IMR-90 (cell line): ENCODE data around the gene ICAM5. TPM values are rescaled to one million over a fixed set of nuclear protein-coding genes. Genes with fewer than 3 reads are reported as not detected.

Experiments used
- ATAC-seq: fragments of 200-7000 bp; cut with Tn5 transposase; 2 replicates; pipeline ENCODE4 v1.9.1; 2020; ENCODE audit warnings: low read depth, mild to moderate bottlenecking, moderate library complexity
- BruUV-seq: library from RNA; stranded (reverse); fragments of 400-500 nt; replicated peaks from 2 replicates; lab custom pipeline; 2021; lab: Mats Ljungman, UMichigan
- CTCF ChIA-PET: fragments of 300-600 bp; formaldehyde crosslinking; extraction: SDS; loops from one replicate; lab custom pipeline; 2021; ENCODE audit warnings: antibody characterized with exemption; lab: Yijun Ruan, JAX
- POLR2A ChIA-PET: fragments of 300-600 bp; sonication (Branson Sonifier 250); formaldehyde crosslinking; loops from one replicate; lab custom pipeline; 2022; ENCODE audit warnings: antibody characterized with exemption; ENCODE audit not compliant: unreplicated experiment; lab: Charles Lee
- DNase-seq: peaks from one replicate; pipeline ENCODE4 v3.0.0; 2013
- H2AFZ ChIP-seq: replicated peaks from 2 replicates; pipeline ENCODE3; 2013; ENCODE audit warnings: low read length, mild to moderate bottlenecking; ENCODE audit not compliant: poor library complexity
- H2AK5ac ChIP-seq: 2 replicates; pipeline ENCODE4 v1.6.1; 2013; ENCODE audit warnings: low read depth, low read length, inconsistent platforms
- H2AK9ac ChIP-seq: replicated peaks from 2 replicates; pipeline ENCODE3; 2013; ENCODE audit warnings: mild to moderate bottlenecking, low read depth, low read length, moderate library complexity; ENCODE audit not compliant: poor library complexity
- H2BK120ac ChIP-seq: 2 replicates; pipeline ENCODE4 v1.6.1; 2013; ENCODE audit warnings: low read depth, low read length, inconsistent platforms
- H2BK15ac ChIP-seq: 3 replicates; pipeline ENCODE4 v1.6.1; 2013; ENCODE audit warnings: low read depth, low read length, inconsistent platforms
- H2BK20ac ChIP-seq: 2 replicates; pipeline ENCODE4 v1.6.1; 2013; ENCODE audit warnings: low read depth, mild to moderate bottlenecking, inconsistent platforms, low read length, moderate library complexity
- H2BK5ac ChIP-seq: 2 replicates; pipeline ENCODE4 v1.6.1; 2013; ENCODE audit warnings: mild to moderate bottlenecking, low read depth, low read length, inconsistent platforms; ENCODE audit not compliant: poor library complexity, severe bottlenecking
- H3K14ac ChIP-seq: replicated peaks from 2 replicates; pipeline ENCODE4 v1.6.1; 2013; ENCODE audit warnings: low read depth, low read length, inconsistent platforms
- H3K18ac ChIP-seq: 2 replicates; pipeline ENCODE4 v1.6.1; 2013; ENCODE audit warnings: low read depth, low read length, control low read depth
- H3K23ac ChIP-seq: 2 replicates; pipeline ENCODE4 v1.6.1; 2013; ENCODE audit warnings: low read depth, low read length, inconsistent platforms
- H3K27ac ChIP-seq: 2 replicates; pipeline ENCODE4 v1.5.1; 2013; ENCODE audit warnings: mild to moderate bottlenecking, control low read depth, low read length; ENCODE audit not compliant: insufficient read depth
- H3K27me3 ChIP-seq: 2 replicates; pipeline ENCODE4 v1.6.1; 2013; ENCODE audit warnings: low read length; ENCODE audit not compliant: control insufficient read depth, insufficient read depth
- H3K36me3 ChIP-seq: 2 replicates; pipeline ENCODE4 v1.6.1; 2013; ENCODE audit warnings: low read length, mixed read lengths; ENCODE audit not compliant: control insufficient read depth, insufficient read depth
- H3K4ac ChIP-seq: 2 replicates; pipeline ENCODE4 v1.6.1; 2013; ENCODE audit warnings: low read depth, low read length, inconsistent platforms
- H3K4me1 ChIP-seq: 2 replicates; pipeline ENCODE4 v1.6.1; 2013; ENCODE audit warnings: low read length, mixed read lengths; ENCODE audit not compliant: control insufficient read depth, insufficient read depth
- H3K4me2 ChIP-seq: 2 replicates; pipeline ENCODE4 v1.6.1; 2013; ENCODE audit warnings: low read depth, mild to moderate bottlenecking, control low read depth, low read length, moderate library complexity
- H3K4me3 ChIP-seq: 2 replicates; pipeline ENCODE4 v1.5.1; 2013; ENCODE audit warnings: low read depth, mild to moderate bottlenecking, control low read depth, low read length, moderate library complexity; ENCODE audit not compliant: insufficient read depth
- H3K56ac ChIP-seq: 2 replicates; pipeline ENCODE4 v1.6.1; 2013; ENCODE audit warnings: low read length, inconsistent platforms; ENCODE audit not compliant: insufficient read depth; ENCODE audit errors: extremely low read depth
- H3K79me1 ChIP-seq, 2 experiments: 2 replicates each; pipeline ENCODE4 v1.6.1; 2013; ENCODE audit warnings: low read length in 2 of 2, inconsistent platforms in 1 of 2, low read depth in 1 of 2
- H3K9ac ChIP-seq: 2 replicates; pipeline ENCODE4 v1.6.1; 2013; ENCODE audit warnings: low read depth, low read length, control low read depth
- H3K9me1 ChIP-seq: 2 replicates; pipeline ENCODE4 v1.6.1; 2013; ENCODE audit warnings: low read length, inconsistent platforms; ENCODE audit not compliant: insufficient read depth
- H3K9me3 ChIP-seq: 2 replicates; pipeline ENCODE4 v1.6.1; 2013; ENCODE audit warnings: low read length; ENCODE audit not compliant: control insufficient read depth, insufficient read depth
- H4K20me1 ChIP-seq: 2 replicates; pipeline ENCODE4 v1.6.1; 2013; ENCODE audit warnings: low read length, inconsistent platforms; ENCODE audit not compliant: insufficient read depth
- H4K5ac ChIP-seq: 2 replicates; pipeline ENCODE4 v1.6.1; 2013; ENCODE audit warnings: mild to moderate bottlenecking, low read depth, low read length, control low read depth
- H4K8ac ChIP-seq, 2 experiments: 2 replicates each; pipeline ENCODE4 v1.6.1; 2013; ENCODE audit warnings: low read depth in 2 of 2, low read length in 2 of 2, control low read depth in 1 of 2, inconsistent platforms in 1 of 2
- H4K91ac ChIP-seq: 2 replicates; pipeline ENCODE4 v1.6.1; 2013; ENCODE audit warnings: low read depth, low read length, inconsistent platforms; ENCODE audit not compliant: insufficient read depth
- SMC3 ChIP-seq: fragments of 150-350 bp; IDR thresholded peaks from 2 replicates; pipeline ENCODE4 v1.6.1; 2016; ENCODE audit warnings: low read depth, mild to moderate bottlenecking, antibody characterized with exemption, low read length, moderate library complexity
- WGBS, 2 experiments: methylation state at CpG; one replicate each; pipeline versions ENCODE4 v1.1.5 to v1.1.7; 2013; ENCODE audit warnings: missing lambda C conversion rate in 2 of 2; ENCODE audit not compliant: insufficient read length in 1 of 2; ENCODE audit errors: extremely low coverage in 2 of 2; 5-methylcytosine and 5-hydroxymethylcytosine counted together
- dilution Hi-C: fragments of 300-500 bp; cut with HindIII; formaldehyde crosslinking; loops from one replicate; pipeline ENCODE4 v1.14.3; 2018; ENCODE audit warnings: low sequenced_read_pairs; ENCODE audit not compliant: unreplicated experiment
- in situ Hi-C: fragments of 300-500 bp; cut with MboI; formaldehyde crosslinking; loops from 3 replicates; pipeline ENCODE4 v1.14.3; 2019; ENCODE audit warnings: low sequenced_read_pairs, inconsistent platforms, mixed read lengths
- intact Hi-C: fragments of 100-400 bp; cut with micrococcal nuclease; formaldehyde crosslinking; loops from 2 replicates; pipeline ENCODE4 v1.10.0; 2022
- polyA plus RNA-seq, 3 experiments: library from polyadenylated mRNA; depleted of rRNA; stranded (reverse); fragments of >200 nt; gene quantifications; 2 replicates each; pipeline ENCODE4 v1.2.3, GENCODE V29; 2012; ENCODE audit warnings: low replicate concordance in 1 of 3
- total RNA-seq: library from RNA; depleted of rRNA; stranded (reverse); fragments of >200 nt; gene quantifications from 2 replicates; pipeline ENCODE4 v1.2.3, GENCODE V29; 2012

ICAM5 gene
- total and polyA plus RNA-seq, 2 of the 4 experiments (the other 2 are of a cell fraction) = 3.0 to 23.9 TPM

DNA sequence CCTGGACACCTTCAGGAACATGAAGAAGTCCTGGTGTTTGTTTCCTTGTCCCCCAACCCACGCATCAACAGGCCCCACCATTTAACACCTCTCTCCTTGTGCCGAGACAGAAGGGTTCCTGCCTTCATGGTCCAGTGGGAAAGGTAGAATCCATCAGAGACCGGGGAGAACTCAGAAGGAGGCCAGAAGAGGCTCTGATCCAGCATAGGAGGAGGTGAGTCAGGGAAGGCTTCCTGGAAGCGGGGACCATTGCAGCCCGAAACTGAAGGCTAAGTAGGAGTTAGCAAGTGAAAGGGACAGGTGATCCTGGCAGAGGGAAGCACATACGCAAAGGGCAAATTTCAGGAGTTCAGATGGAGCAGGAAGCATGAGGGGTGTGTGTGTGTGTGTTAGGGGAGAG is 49.2 kb downstream of the ICAM5 start:
- intact Hi-C loops (no loop called here), in situ Hi-C loops (no loop called here), dilution Hi-C loops (no loop called here)
- no peak overlapping the region for H3K9ac ChIP-seq
- no peak overlapping the region for H2BK20ac ChIP-seq
- H4K91ac ChIP-seq = no peak overlapping the region
- H2BK5ac ChIP-seq = no peak overlapping the region
- POLR2A ChIA-PET = no interaction called here
- no peaks in the 10 kb centered on the region for H3K9me3 ChIP-seq
- 92% methylated on average over 2 of the region's 6 CpGs; no CpG with 5 or more reads in 1 of the 2 experiments for WGBS, 2 experiments
- CTCF ChIA-PET = no interaction called here
- H4K5ac ChIP-seq = no peak overlapping the region
- ATAC-seq (no peak), DNase-seq (no peak)
- H3K36me3 ChIP-seq = no peaks in the 10 kb centered on the region
- H2AK5ac ChIP-seq = no peak overlapping the region
- H3K27me3 ChIP-seq = no peaks in the 10 kb centered on the region
- H3K56ac ChIP-seq = no peak overlapping the region
- H3K9me1 ChIP-seq = no peaks in the 10 kb centered on the region
- no peaks in the 10 kb centered on the region for H4K20me1 ChIP-seq
- no peak overlapping the region for H3K23ac ChIP-seq
- H2BK15ac ChIP-seq = no peak overlapping the region
- no peaks in the 10 kb centered on the region for H3K4me1 ChIP-seq
- no peak overlapping the region for H2BK120ac ChIP-seq
- no peak overlapping the region for H3K14ac ChIP-seq
- no peak overlapping the region for H4K8ac ChIP-seq
- H3K27ac ChIP-seq = no peak overlapping the region
- H3K79me1 ChIP-seq = peaks cover 0 to 8% of the 10 kb centered on the region in 2 experiments; a peak in 3 of 4 replicates
- no peak overlapping the region for H3K4me3 ChIP-seq
- H2AFZ ChIP-seq = peak overlapping the region; percentile 62
- peak overlapping the region; percentile 78 for H2AK9ac ChIP-seq
- H3K4ac ChIP-seq = no peak overlapping the region
- no peak for TF ChIP-seq SMC3
- H3K4me2 ChIP-seq = no peak overlapping the region
- no peak overlapping the region for H3K18ac ChIP-seq
- no TSS peak for BruUV-seq
